ENCODE data around the gene CHCHD10.

The CHCHD10 gene

GRCh38 chr22:23767673-23768548 is at the start of gene CHCHD10:
Gene CHCHD10, minus strand, starts transcription at chr22:23767972. Its CDS starts 98 bp downstream, at chr22:23767874.
- ATAC-seq (ENCODE audit: insufficient read depth, low read depth) (peak; percentile 77), DNase-seq (peak; percentile 83)
- H3K27ac ChIP-seq (ENCODE audit: low read length) = peak within 1 kb of the TSS; percentile 50
- H3K9me3 ChIP-seq (ENCODE audit: insufficient read depth, low read length, severe bottlenecking) = no peaks in the 10 kb centered on the region
- H3K9ac ChIP-seq (ENCODE audit: low read depth, low read length) = peak within 1 kb of the TSS; percentile 64
- no peaks in the 10 kb centered on the region for H4K20me1 ChIP-seq (ENCODE audit: insufficient read depth, low read length)
- H3K79me2 ChIP-seq (ENCODE audit: insufficient read depth, low read length) = no peaks in the 10 kb centered on the region
- peaks cover 34% of the 10 kb centered on the region for H3K4me1 ChIP-seq (ENCODE audit: insufficient read depth, low read length)
- H3K4me3 ChIP-seq (ENCODE audit: low read depth in 1 of 2, low read length in 2 of 2) = peak within 1 kb of the TSS; percentile 27 to 89; a peak in 3 of 4 replicates
- H3K36me3 ChIP-seq (ENCODE audit: insufficient read depth, low read length) = no peaks in the 10 kb centered on the region; the same call in 1 of the 2 replicates
- H3K4me2 ChIP-seq (ENCODE audit: insufficient read depth, low read length) = peak within 1 kb of the TSS; percentile 91
- TF ChIP-seq CTCF (IDR thresholded peaks at IDR 0.05; ENCODE audit: borderline replicate concordance, extremely low read depth, low read length, poor library complexity, severe bottlenecking) (peak; percentile 56), EZH2 (IDR thresholded peaks at IDR 0.05; ENCODE audit: borderline replicate concordance, low read depth, low read length, severe bottlenecking) (no peak)
- H3K27me3 ChIP-seq (ENCODE audit: insufficient read depth, low read length, poor library complexity) = no peaks in the 10 kb centered on the region
- peak within 1 kb of the TSS; percentile 87 for H2AFZ ChIP-seq (ENCODE audit: low read depth, low read length)

- TF ChIP-seq EZH2 (IDR thresholded peaks at IDR 0.05; ENCODE audit: borderline replicate concordance, low read depth, low read length, severe bottlenecking) (no peak), CTCF (IDR thresholded peaks at IDR 0.05; ENCODE audit: borderline replicate concordance, extremely low read depth, low read length, poor library complexity, severe bottlenecking) (no peak)
- no peak for ATAC-seq (ENCODE audit: insufficient read depth, low read depth)
- Histone ChIP-seq H3K9me3 (ENCODE audit: insufficient read depth, low read length, severe bottlenecking) (no peaks in the 10 kb centered on the region), H3K9ac (ENCODE audit: low read depth, low read length) (no peak overlapping the region), H3K27ac (ENCODE audit: low read length) (no peak overlapping the region), H4K20me1 (ENCODE audit: insufficient read depth, low read length) (peaks cover 4% of the 10 kb centered on the region), H3K4me1 (ENCODE audit: insufficient read depth, low read length) (no peaks in the 10 kb centered on the region; the same call in 1 of the 2 replicates), H3K4me2 (ENCODE audit: insufficient read depth, low read length) (no peak overlapping the region), H3K79me2 (ENCODE audit: insufficient read depth, low read length) (no peaks in the 10 kb centered on the region), H2AFZ (ENCODE audit: low read depth, low read length) (no peak overlapping the region), H3K36me3 (ENCODE audit: insufficient read depth, low read length) (peaks cover 80% of the 10 kb centered on the region), H3K4me3 (ENCODE audit: low read depth in 1 of 2, low read length in 2 of 2) (no peak overlapping the region), H3K27me3 (ENCODE audit: insufficient read depth, low read length, poor library complexity) (no peaks in the 10 kb centered on the region)
- no peak for DNase-seq
These were observed 49.4 kb upstream of the CHCHD10 start for GRCh38 chr22:23817146-23817545.

GRCh38 chr22:23816156-23816976 is 48.6 kb upstream of the CHCHD10 start:
- Histone ChIP-seq H3K79me2 (ENCODE audit: insufficient read depth, low read length) (no peaks in the 10 kb centered on the region), H3K27ac (ENCODE audit: low read length) (no peak overlapping the region), H3K36me3 (ENCODE audit: insufficient read depth, low read length) (peaks cover 82% of the 10 kb centered on the region), H3K4me1 (ENCODE audit: insufficient read depth, low read length) (no peaks in the 10 kb centered on the region; the same call in 1 of the 2 replicates), H3K4me3 (ENCODE audit: low read depth in 1 of 2, low read length in 2 of 2) (no peak overlapping the region), H4K20me1 (ENCODE audit: insufficient read depth, low read length) (peaks cover 4% of the 10 kb centered on the region), H2AFZ (ENCODE audit: low read depth, low read length) (no peak overlapping the region), H3K9ac (ENCODE audit: low read depth, low read length) (no peak overlapping the region), H3K27me3 (ENCODE audit: insufficient read depth, low read length, poor library complexity) (no peaks in the 10 kb centered on the region), H3K4me2 (ENCODE audit: insufficient read depth, low read length) (no peak overlapping the region), H3K9me3 (ENCODE audit: insufficient read depth, low read length, severe bottlenecking) (no peaks in the 10 kb centered on the region)
- DNase-seq = no peak
- ATAC-seq (ENCODE audit: insufficient read depth, low read depth) = no peak
- TF ChIP-seq EZH2 (IDR thresholded peaks at IDR 0.05; ENCODE audit: borderline replicate concordance, low read depth, low read length, severe bottlenecking) (no peak), CTCF (IDR thresholded peaks at IDR 0.05; ENCODE audit: borderline replicate concordance, extremely low read depth, low read length, poor library complexity, severe bottlenecking) (no peak)
